DOHH2 (cell line): ENCODE data around the gene HOXA1.

ENCODE experiments used
- EZH2phosphoT487 ChIP-seq: fragments of 200-600 bp; sonication (generic); IDR thresholded peaks from 2 replicates; pipeline ENCODE4 v1.6.1; 2017; ENCODE audit warnings: borderline replicate concordance, mild to moderate bottlenecking, antibody characterized with exemption, low read length, moderate library complexity, mixed read lengths
- TF ChIP-seq, protein P1 (sequence below): fragments of 200-600 bp; sonication (generic); IDR thresholded peaks from one replicate; pipeline ENCODE4 v1.5.1; 2014; ENCODE audit warnings: antibody characterized with exemption, mild to moderate bottlenecking, low read depth, low read length; ENCODE audit not compliant: poor library complexity, severe bottlenecking

DNA sequence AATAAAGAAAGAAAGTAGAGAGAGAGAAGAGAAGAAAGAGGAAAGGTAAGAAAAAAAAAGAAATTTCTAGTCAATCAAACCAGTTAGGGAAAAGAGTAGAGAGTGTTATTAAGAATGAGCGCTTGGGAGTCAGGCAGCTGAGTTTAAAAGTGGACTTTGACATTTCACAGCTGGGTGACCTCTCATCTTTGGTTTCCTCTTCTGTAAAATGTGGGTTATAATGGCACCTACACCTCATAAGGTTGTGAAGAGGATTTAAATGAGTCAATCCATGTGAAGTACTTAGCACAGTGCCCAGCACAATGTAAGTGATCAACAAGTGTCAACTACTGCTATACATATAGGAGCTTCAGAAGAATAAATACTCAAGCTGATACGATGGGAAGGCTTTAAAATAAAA is 12.2 kb downstream of the HOXA1 start:
- TF ChIP-seq, protein P1, sequence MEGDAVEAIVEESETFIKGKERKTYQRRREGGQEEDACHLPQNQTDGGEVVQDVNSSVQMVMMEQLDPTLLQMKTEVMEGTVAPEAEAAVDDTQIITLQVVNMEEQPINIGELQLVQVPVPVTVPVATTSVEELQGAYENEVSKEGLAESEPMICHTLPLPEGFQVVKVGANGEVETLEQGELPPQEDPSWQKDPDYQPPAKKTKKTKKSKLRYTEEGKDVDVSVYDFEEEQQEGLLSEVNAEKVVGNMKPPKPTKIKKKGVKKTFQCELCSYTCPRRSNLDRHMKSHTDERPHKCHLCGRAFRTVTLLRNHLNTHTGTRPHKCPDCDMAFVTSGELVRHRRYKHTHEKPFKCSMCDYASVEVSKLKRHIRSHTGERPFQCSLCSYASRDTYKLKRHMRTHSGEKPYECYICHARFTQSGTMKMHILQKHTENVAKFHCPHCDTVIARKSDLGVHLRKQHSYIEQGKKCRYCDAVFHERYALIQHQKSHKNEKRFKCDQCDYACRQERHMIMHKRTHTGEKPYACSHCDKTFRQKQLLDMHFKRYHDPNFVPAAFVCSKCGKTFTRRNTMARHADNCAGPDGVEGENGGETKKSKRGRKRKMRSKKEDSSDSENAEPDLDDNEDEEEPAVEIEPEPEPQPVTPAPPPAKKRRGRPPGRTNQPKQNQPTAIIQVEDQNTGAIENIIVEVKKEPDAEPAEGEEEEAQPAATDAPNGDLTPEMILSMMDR: no peak
- no peak for TF ChIP-seq EZH2phosphoT487
